Activated naive CD4-positive, alpha-beta T cell treated with anti-CD3 and anti-CD28 coated beads, Interleukin-2, amount 10 ng/mL, durations not matched to agents 7 days and 5 days (primary cell): ENCODE data around the gene INPP5K.

ENCODE experiments used
- CTCF ChIA-PET: fragments of 350-600 bp; sonication (Branson Sonifier 250); formaldehyde crosslinking; loops from one replicate; lab custom pipeline; 2021; ENCODE audit warnings: antibody characterized with exemption; lab: Charles Lee
- DNase-seq: peaks from one replicate; pipeline ENCODE4 v3.0.0-alpha.2; 2020
- H3K27ac Mint-ChIP-seq: one replicate; pipeline ENCODE4 v1.8.0; 2021; ENCODE audit warnings: mild to moderate bottlenecking, moderate library complexity, mixed read lengths
- H3K27me3 Mint-ChIP-seq: one replicate; pipeline ENCODE4 v1.8.0; 2021; ENCODE audit warnings: mild to moderate bottlenecking, mixed read lengths
- H3K36me3 Mint-ChIP-seq: one replicate; pipeline ENCODE4 v1.8.0; 2021; ENCODE audit warnings: mixed read lengths
- H3K4me1 Mint-ChIP-seq: one replicate; pipeline ENCODE4 v1.8.0; 2021; ENCODE audit warnings: mixed read lengths
- H3K4me3 Mint-ChIP-seq: one replicate; pipeline ENCODE4 v1.8.0; 2021; ENCODE audit warnings: mild to moderate bottlenecking, moderate library complexity, mixed read lengths
- H3K9me3 Mint-ChIP-seq: one replicate; pipeline ENCODE4 v1.8.0; 2021; ENCODE audit warnings: mixed read lengths

The INPP5K gene

DNA sequence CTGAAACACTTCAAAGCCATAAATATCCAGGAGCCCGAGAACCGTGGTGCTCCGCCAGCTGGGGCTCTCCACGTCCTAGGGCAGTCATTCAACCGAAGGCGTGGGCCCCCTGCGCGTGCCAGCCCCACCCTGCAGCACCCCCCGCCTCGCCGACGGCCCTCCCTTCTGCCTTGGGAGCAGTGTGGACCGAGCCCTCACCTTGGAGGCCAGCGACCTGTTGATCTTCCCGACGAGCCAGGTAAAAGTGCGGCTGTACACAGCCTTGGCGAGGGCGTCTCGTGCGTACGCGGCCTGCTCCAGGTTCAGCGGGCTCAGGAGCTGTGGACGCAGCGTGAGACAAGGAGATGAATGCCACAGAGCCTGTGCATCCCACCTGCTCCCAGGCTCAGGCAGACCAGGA lies 38.0 kb downstream of the INPP5K start:
- H3K4me1 Mint-ChIP-seq: peaks cover 9% of the 10 kb centered on the region
- no peaks in the 10 kb centered on the region for H3K9me3 Mint-ChIP-seq
- no peak overlapping the region for H3K4me3 Mint-ChIP-seq
- peaks cover 2% of the 10 kb centered on the region for H3K27me3 Mint-ChIP-seq
- no peak overlapping the region for H3K27ac Mint-ChIP-seq
- no peak for DNase-seq
- CTCF ChIA-PET: no interaction called here
- H3K36me3 Mint-ChIP-seq: peaks cover 5% of the 10 kb centered on the region

DNA sequence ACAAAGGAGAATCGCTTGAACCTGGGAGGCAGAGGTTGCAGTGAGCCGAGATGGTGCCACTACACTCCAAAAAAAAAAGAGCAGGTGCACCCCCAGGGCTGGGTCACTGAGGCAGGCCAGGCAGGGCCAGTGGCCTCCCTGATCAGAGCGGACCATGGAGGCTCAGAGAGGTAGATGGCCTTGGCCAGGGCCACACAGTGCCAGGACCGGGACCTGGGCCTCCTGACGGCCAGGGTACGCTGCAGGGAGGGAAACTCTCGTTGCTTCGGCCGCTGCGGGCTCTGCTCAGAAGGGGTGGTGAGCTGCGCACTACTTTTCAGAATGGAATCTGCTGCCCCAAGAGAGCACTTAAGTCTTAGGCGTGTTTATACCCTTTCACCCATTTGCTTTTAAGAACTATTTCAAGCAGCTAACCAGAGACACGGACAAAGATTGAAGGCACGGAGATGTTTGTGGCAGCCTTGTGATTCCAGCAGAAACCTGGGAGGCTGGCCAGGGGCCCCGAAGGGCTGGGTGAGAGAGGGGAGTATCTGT lies 41.0 kb downstream of the INPP5K start:
- CTCF ChIA-PET: interaction anchor here (1.2 kb wide), 1 partner anchor 113 kb away, joined by 3 read pairs; no protein-coding TSS in a partner anchor
- DNase-seq: no peak
- Mint-ChIP-seq H3K27ac (no peak overlapping the region), H3K4me3 (no peak overlapping the region), H3K4me1 (peaks cover 17% of the 10 kb centered on the region), H3K27me3 (peaks cover 12% of the 10 kb centered on the region), H3K36me3 (peaks cover 3% of the 10 kb centered on the region), H3K9me3 (no peaks in the 10 kb centered on the region)

DNA sequence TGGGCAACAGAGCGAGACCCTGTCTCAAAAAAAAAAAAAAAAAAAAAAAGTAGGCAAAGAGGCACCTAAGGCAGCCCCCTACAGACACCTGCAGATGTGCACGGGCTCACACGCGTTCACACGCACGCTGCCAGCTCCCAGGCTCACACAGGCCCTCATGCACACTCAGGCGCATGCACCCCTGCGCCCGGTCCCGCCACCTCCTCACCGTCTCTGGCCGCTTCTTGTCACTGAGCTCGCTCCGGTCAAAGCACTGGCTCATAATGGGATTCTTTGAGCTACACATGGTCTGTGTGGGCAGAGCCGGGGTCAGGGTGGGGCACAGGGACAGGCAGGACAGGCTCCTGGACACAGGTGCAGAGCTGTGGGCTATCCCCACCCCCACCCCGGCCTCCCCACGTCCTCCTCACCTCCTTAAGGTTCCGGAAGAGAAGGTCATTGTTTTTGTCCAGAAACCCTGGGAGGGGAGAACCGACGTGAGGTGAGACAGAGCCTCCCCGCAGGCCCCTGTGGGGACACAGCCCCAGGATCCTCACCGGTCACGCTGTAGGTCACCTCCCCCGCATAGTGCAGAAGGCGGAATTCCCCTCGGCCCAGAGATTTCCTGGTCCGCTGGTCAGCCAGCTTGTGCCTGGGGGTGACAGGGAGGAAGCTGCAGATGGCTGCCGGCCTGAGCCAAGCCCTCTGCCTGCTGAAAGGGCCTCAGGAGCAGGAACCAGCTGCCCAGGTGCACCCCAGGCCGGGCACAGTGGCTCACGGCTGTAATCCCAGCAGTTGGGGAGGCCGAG lies 41.8 kb downstream of the INPP5K start:
- CTCF ChIA-PET: interaction anchor here (1.2 kb wide), 1 partner anchor 113 kb away, joined by 3 read pairs; no protein-coding TSS in a partner anchor
- no peak for DNase-seq
- Mint-ChIP-seq H3K9me3 (no peaks in the 10 kb centered on the region), H3K4me3 (no peak overlapping the region), H3K36me3 (peaks cover 6% of the 10 kb centered on the region), H3K27me3 (peaks cover 12% of the 10 kb centered on the region), H3K4me1 (peaks cover 17% of the 10 kb centered on the region), H3K27ac (no peak overlapping the region)

DNA sequence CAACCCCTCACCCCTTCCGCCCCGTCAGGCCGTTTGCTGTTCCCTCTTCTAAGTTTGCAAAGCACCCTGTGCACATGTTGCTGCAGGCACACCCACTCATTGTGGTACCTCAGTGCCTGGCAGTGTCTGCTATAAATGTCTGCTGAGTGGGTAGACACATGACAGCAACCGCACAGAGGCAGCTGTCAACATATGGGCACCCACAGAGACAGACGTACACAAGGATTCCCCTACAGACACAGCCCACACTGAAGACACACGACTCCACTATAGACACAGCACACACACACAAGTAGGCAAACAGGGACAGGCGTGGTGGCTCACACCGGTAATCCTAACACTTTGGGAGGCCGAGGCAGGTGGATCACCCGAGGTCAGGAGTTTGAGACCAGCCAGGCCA lies 42.6 kb downstream of the INPP5K start:
- no peak overlapping the region for H3K4me3 Mint-ChIP-seq
- H3K9me3 Mint-ChIP-seq: peaks cover 6% of the 10 kb centered on the region
- peaks cover 12% of the 10 kb centered on the region for H3K36me3 Mint-ChIP-seq
- H3K27ac Mint-ChIP-seq: no peak overlapping the region
- peaks cover 17% of the 10 kb centered on the region for H3K4me1 Mint-ChIP-seq
- peaks cover 12% of the 10 kb centered on the region for H3K27me3 Mint-ChIP-seq
- peak; percentile 43 for DNase-seq
- CTCF ChIA-PET: interaction anchor here (1.2 kb wide), 1 partner anchor 112 kb away, joined by 3 read pairs; no protein-coding TSS in a partner anchor

DNA sequence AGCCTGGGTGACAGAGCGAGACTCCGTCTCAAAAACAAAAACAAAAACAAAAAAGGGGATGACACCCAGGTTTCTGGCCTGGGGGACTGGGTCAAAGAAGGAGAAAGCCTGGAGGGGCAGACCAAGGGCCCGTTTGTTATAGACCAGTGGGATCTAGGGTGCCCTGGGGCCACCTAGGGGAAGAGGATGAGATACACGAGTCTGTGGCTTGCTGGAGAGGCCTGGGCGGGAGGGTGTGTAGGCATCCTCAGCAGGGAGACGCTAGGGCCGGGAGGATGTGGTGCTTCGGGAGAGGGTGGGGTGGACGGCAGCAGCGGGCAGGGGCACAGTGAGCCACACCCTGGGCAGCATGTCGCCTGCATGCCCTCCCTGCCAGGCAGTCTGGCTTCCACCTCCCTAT lies 43.2 kb downstream of the INPP5K start:
- H3K27ac Mint-ChIP-seq: no peak overlapping the region
- H3K36me3 Mint-ChIP-seq: peaks cover 18% of the 10 kb centered on the region
- H3K9me3 Mint-ChIP-seq: peaks cover 10% of the 10 kb centered on the region
- no peak overlapping the region for H3K4me3 Mint-ChIP-seq
- peaks cover 12% of the 10 kb centered on the region for H3K27me3 Mint-ChIP-seq
- peaks cover 17% of the 10 kb centered on the region for H3K4me1 Mint-ChIP-seq
- CTCF ChIA-PET: no interaction called here
- peak; percentile 65 for DNase-seq

DNA sequence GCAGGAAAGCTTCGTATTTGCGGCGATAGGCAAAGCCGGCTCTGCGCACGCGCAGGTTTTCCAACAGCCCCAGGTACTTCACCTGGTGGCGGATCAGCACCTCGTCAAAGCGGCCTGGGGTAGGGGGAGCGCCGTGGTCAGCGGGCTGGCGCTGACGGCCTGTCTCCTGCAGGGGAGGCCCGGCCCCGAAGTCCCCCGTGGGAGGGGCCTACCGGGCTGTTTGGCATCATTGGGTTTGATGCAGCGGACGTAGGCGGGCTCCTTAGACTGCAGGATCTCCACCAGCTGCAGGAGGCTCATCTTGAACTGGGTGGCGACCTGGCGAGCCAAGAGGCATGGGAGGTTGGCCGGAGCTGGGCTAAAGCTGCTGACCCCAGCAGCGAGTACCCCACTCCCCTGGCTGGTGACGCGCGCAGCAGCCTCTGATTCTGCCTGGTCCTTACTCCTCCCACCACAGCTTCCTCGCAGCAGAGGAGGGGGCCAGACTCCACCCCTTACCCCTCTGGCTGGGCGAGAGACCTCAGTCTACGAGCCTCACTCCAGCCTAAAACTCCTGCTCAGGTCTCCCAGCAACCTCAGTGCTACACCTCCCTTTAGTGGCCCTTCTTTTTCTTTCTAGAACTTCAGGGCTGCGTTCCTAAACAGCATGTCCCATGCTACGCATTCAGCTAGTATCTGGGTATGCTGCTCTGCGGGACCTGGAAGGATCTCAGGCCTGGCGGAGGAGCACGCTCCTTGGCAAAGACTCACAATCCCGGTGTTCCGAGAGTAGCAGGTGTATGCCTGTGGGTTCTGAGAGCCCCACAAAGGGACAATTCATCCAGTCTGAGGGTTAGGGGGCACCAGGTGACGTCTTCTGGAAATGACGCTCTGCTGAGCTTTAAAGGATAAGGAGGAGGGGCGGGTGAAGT lies 44.2 kb downstream of the INPP5K start:
- H3K4me3 Mint-ChIP-seq: no peak overlapping the region
- CTCF ChIA-PET: no interaction called here
- H3K36me3 Mint-ChIP-seq: peaks cover 22% of the 10 kb centered on the region
- H3K27ac Mint-ChIP-seq: no peak overlapping the region
- peaks cover 10% of the 10 kb centered on the region for H3K9me3 Mint-ChIP-seq
- H3K27me3 Mint-ChIP-seq: peaks cover 12% of the 10 kb centered on the region
- DNase-seq: no peak
- peaks cover 17% of the 10 kb centered on the region for H3K4me1 Mint-ChIP-seq

DNA sequence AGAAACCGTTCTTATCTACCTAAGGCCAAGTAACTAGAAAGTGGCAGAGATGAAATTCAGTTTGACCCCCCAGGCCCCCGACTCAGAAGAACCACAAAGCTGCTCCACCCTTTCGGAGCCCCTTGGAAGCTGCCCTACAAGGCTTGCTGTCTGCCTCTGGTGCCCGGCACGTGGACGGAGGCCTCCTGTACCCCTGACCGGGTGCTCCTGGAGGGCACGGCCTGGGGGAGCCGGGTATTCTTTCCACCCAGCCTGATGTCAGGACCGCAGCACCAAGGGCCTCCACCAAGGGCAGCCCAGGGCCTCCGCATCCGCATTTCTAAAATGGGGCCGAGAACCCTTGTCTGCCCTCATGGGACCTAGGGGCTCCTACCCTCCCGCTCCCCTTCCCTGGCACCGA lies 44.9 kb downstream of the INPP5K start:
- peaks cover 22% of the 10 kb centered on the region for H3K36me3 Mint-ChIP-seq
- no peak overlapping the region for H3K27ac Mint-ChIP-seq
- DNase-seq: no peak
- no peak overlapping the region for H3K4me3 Mint-ChIP-seq
- peaks cover 10% of the 10 kb centered on the region for H3K9me3 Mint-ChIP-seq
- peaks cover 12% of the 10 kb centered on the region for H3K27me3 Mint-ChIP-seq
- CTCF ChIA-PET: no interaction called here
- peaks cover 17% of the 10 kb centered on the region for H3K4me1 Mint-ChIP-seq

DNA sequence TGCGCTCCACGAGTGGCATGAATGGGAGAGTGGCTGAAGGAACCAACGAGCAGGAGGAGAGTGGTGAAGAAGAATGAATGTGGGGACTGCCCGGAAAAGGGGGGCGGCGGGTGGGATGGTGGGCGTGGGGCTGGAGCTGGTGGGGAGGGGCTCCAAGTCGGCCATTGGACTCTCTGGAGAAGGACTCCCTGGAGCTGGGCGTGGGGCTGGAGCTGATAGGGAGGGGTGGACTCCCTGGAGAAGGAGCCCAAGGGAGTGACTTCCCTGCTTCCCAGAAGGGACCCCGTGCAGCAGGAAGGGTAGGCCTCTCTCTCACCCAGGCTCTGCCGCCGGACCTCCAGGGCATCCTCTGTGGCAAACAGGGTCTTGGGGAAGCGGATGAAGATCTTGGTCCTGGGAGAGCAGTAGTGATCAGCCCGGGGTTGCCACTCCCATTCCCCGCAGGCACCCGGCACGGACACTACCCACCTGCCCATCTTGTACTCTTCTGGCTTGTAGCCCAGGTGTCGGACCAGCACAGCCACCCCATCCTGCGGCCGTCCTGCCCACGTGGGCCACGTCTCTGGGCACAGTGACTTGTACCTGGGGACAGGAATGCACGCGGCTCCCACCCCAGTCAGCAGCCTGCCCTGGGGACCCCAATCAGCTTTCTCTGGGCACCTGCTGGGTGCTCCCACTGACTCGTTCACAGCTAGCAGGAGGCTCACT lies 45.5 kb downstream of the INPP5K start:
- H3K4me1 Mint-ChIP-seq: peaks cover 17% of the 10 kb centered on the region
- DNase-seq: no peak
- H3K9me3 Mint-ChIP-seq: peaks cover 10% of the 10 kb centered on the region
- H3K36me3 Mint-ChIP-seq: peaks cover 22% of the 10 kb centered on the region
- H3K4me3 Mint-ChIP-seq: no peak overlapping the region
- H3K27me3 Mint-ChIP-seq: peaks cover 14% of the 10 kb centered on the region
- CTCF ChIA-PET: no interaction called here
- no peak overlapping the region for H3K27ac Mint-ChIP-seq

DNA sequence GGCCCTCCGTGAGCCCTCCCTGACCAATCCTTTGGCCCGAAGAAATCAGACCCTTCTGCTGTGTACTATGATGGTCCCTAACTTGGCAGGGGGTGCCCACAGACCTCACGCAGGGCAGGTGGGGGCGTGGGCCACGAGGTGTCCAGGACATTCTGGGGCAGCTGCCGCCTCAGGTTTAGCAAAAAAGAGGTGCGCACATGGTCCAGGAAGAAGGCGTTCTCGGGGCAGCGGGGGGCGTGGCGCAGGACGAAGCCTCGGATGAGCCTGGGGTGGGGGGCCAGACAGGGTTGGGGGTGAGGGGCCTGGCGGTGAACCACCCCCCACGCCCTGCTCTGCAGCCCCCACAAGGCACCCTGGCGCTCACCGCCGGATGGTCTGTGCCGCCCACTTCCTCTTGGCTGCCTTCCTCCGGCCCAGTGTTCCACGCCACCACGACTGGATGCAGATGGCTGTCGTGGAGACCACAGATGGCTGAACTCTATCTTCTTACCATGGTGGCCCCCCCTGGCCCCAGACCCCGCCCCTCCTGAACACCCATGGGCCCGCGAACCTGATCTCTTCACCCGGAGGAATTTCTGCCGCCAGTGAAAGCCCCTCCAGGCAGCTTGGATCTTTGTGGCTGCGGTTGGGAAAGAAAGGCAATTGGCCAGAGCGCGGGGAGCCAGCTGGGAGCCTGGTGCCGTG lies 46.2 kb downstream of the INPP5K start:
- Mint-ChIP-seq H3K4me1 (peaks cover 17% of the 10 kb centered on the region), H3K9me3 (peaks cover 10% of the 10 kb centered on the region), H3K27me3 (peaks cover 19% of the 10 kb centered on the region), H3K4me3 (no peak overlapping the region), H3K27ac (no peak overlapping the region), H3K36me3 (peaks cover 22% of the 10 kb centered on the region)
- no peak for DNase-seq
- CTCF ChIA-PET: no interaction called here

DNA sequence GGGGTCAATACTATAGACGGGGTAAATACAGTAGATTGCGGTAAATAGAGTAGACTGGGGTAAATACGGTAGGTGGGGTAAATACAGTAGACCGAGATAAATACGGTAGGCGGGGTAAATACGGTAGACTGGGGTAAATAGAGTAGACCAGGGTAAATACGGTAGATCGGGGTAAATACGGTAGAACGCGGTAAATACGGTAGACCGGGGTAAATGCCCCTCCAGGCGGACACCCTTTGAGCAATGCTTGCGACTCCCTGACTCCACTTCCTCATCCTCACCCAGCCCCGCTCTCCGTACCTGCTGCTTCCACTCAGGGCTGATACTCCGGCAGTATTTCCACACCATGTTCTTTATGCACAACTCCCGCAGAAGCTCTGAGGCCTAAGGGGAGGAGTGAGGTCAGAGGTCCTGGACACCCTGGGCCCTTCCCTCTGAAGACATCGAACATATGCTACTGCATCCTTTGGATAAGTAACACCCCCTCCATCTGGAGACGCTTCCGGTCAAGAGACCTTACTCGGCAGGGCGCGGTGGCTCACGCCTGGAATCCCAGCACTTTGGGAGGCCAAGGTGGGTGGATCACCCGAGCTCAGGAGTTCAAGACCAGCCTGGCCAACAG lies 47.1 kb downstream of the INPP5K start:
- peaks cover 10% of the 10 kb centered on the region for H3K9me3 Mint-ChIP-seq
- CTCF ChIA-PET: no interaction called here
- no peak overlapping the region for H3K4me3 Mint-ChIP-seq
- H3K27ac Mint-ChIP-seq: no peak overlapping the region
- H3K36me3 Mint-ChIP-seq: peaks cover 22% of the 10 kb centered on the region
- peaks cover 28% of the 10 kb centered on the region for H3K27me3 Mint-ChIP-seq
- no peak for DNase-seq
- H3K4me1 Mint-ChIP-seq: peaks cover 17% of the 10 kb centered on the region

DNA sequence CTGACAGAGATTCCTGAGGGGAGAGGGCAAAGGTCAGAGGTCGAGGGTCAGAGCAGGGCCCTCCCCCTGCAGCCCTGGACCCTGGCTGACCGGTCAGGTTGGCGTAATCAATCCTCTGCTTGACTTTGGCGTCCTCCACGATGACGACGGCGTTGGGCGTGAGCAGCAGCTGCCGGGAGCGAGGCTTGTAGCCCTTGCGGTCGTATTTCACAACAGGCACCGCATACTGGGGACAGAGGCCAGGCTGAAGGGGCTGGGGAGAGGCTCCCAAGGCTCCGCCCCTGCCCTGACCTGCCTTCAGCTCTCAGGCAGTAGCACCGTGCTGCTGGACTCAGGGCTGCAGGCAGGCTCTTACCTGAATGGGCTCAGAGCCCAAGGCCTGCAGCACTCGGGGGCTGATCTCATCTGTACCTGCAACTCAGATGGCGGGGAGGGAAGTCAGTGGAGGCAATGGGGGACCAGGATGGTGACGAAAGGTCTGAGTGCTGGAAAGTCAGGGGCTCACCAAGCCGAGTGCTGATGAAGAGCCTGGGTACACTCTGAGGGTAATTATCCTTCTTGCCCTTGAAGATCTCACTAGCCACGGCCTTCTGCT lies 48.4 kb downstream of the INPP5K start:
- H3K36me3 Mint-ChIP-seq: peaks cover 22% of the 10 kb centered on the region
- DNase-seq: no peak
- peaks cover 14% of the 10 kb centered on the region for H3K4me1 Mint-ChIP-seq
- CTCF ChIA-PET: no interaction called here
- peaks cover 10% of the 10 kb centered on the region for H3K9me3 Mint-ChIP-seq
- peaks cover 28% of the 10 kb centered on the region for H3K27me3 Mint-ChIP-seq
- H3K4me3 Mint-ChIP-seq: no peak overlapping the region
- no peak overlapping the region for H3K27ac Mint-ChIP-seq

DNA sequence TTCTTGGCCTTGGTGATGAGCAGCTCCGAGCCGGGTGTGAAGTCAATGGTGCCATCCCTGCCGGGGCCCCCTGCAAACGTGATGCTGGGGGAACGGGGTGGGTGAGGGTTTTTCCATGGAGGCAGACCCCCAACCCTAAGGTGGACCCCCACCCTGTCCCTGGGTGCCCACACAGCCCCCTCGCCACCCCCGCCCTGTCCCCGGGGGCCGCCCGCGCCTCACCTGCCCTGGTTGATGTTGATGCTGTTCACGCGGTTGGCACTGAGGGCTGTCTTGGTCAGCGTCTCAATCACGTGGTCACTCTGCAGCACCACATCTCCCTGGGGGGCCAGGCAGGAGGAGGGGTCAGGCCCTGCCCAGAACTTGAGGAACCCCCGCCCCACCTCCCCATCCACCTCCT lies 49.2 kb downstream of the INPP5K start:
- no peak for DNase-seq

DNA sequence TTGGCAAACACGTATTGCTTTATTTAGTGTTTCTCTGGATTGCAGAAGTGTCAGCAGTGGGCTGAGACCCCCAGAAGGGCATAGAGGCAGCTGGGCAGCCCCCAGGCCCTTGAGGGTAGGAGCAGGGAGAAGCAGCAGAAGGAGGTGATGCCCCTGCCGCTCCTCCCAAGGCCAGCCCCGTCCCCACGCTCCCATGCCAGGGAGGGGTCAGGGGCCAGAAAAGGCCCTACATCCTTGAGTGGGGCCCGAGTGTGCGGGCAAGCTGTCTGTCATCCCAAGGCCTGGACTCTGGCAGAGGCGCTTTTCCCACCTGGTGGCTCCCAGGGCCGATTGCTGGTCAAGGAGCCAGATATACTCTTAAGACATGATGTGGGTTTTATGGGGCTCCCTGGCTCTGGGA lies 52.2 kb downstream of the INPP5K start:
- peaks cover 7% of the 10 kb centered on the region for H3K9me3 Mint-ChIP-seq
- H3K27me3 Mint-ChIP-seq: peaks cover 61% of the 10 kb centered on the region
- no peak overlapping the region for H3K27ac Mint-ChIP-seq
- H3K36me3 Mint-ChIP-seq: peaks cover 13% of the 10 kb centered on the region
- no peak overlapping the region for H3K4me3 Mint-ChIP-seq
- CTCF ChIA-PET: no interaction called here
- no peak for DNase-seq
- peaks cover 25% of the 10 kb centered on the region for H3K4me1 Mint-ChIP-seq

More for the DNA sequence above, 49.2 kb downstream of the INPP5K start:
- CTCF ChIA-PET: no interaction called here
- Mint-ChIP-seq H3K27ac (no peak overlapping the region), H3K4me1 (peaks cover 15% of the 10 kb centered on the region), H3K36me3 (peaks cover 22% of the 10 kb centered on the region), H3K27me3 (peaks cover 35% of the 10 kb centered on the region), H3K9me3 (peaks cover 10% of the 10 kb centered on the region), H3K4me3 (no peak overlapping the region)
